HepG2 (cell line): Measurements from ENCODE around the gene FITM2. TPM values are rescaled to one million over a fixed set of nuclear protein-coding genes. Genes with fewer than 3 reads are reported as not detected.
A peak's percentile ranks its signal among the peaks of the same experiment; 100 is the strongest.

ENCODE experiments used
- DNMT1 ChIP-seq: sonication (generic); formaldehyde crosslinking; IDR thresholded peaks from 2 replicates; pipeline ENCODE4 v1.5.1; 2020; ENCODE audit warnings: mild to moderate bottlenecking, missing genetic modification reagents
- GLMP ChIP-seq: sonication (generic); formaldehyde crosslinking; IDR thresholded peaks from 2 replicates; pipeline ENCODE4 v1.9.0; 2021; ENCODE audit warnings: missing genetic modification reagents, mild to moderate bottlenecking, borderline replicate concordance
- GPN1 ChIP-seq: sonication (generic); formaldehyde crosslinking; IDR thresholded peaks from 2 replicates; pipeline ENCODE4 v1.5.1; 2020; ENCODE audit warnings: missing genetic modification reagents, borderline replicate concordance
- GTF3A ChIP-seq: sonication (generic); formaldehyde crosslinking; conservative IDR thresholded peaks from 2 replicates; pipeline ENCODE4 v1.4.0; 2020; ENCODE audit warnings: mild to moderate bottlenecking, missing genetic modification reagents
- HNRNPLL ChIP-seq: fragments of 200-400 bp; formaldehyde crosslinking; IDR thresholded peaks from 2 replicates; pipeline ENCODE4 v1.6.1; 2017; ENCODE audit warnings: mild to moderate bottlenecking, low read depth, low read length; ENCODE audit not compliant: poor library complexity, severe bottlenecking
- ISX ChIP-seq: sonication (generic); formaldehyde crosslinking; conservative IDR thresholded peaks from 2 replicates; pipeline ENCODE4 v1.5.0; 2020; ENCODE audit warnings: missing genetic modification reagents
- MXI1 ChIP-seq: IDR thresholded peaks from 3 replicates; pipeline ENCODE4 v1.6.1; 2012; ENCODE audit warnings: low read depth, low read length, inconsistent platforms, borderline replicate concordance
- NFE2L2 ChIP-seq: fragments of 150-350 bp; IDR thresholded peaks from 2 replicates; pipeline ENCODE4 v1.6.1; 2014; ENCODE audit warnings: low read length
- SRSF9 ChIP-seq: fragments of 200-400 bp; formaldehyde crosslinking; IDR thresholded peaks from 2 replicates; pipeline ENCODE4 v1.6.1; 2018; ENCODE audit warnings: borderline replicate concordance, mild to moderate bottlenecking, low read depth, low read length; ENCODE audit not compliant: insufficient read depth, poor library complexity, severe bottlenecking
- THAP7 ChIP-seq: sonication (generic); formaldehyde crosslinking; IDR thresholded peaks from 2 replicates; pipeline ENCODE4 v1.8.1; 2023; ENCODE audit warnings: mild to moderate bottlenecking, missing genetic modification reagents
- THAP8 ChIP-seq: sonication (generic); formaldehyde crosslinking; IDR thresholded peaks from 2 replicates; pipeline ENCODE4 v1.5.1; 2020; ENCODE audit warnings: missing genetic modification reagents, mild to moderate bottlenecking, borderline replicate concordance
- ZBTB42 ChIP-seq: sonication (generic); formaldehyde crosslinking; IDR thresholded peaks from 2 replicates; pipeline ENCODE4 v1.5.0; 2020; ENCODE audit warnings: mild to moderate bottlenecking, missing genetic modification reagents
- ZFP90 ChIP-seq: sonication (generic); formaldehyde crosslinking; IDR thresholded peaks from 2 replicates; pipeline ENCODE4 v1.8.0; 2022; ENCODE audit warnings: missing genetic modification reagents, mild to moderate bottlenecking, inconsistent platforms, borderline replicate concordance
- ZMAT5 ChIP-seq: sonication (generic); formaldehyde crosslinking; IDR thresholded peaks from 2 replicates; pipeline ENCODE4 v1.5.0; 2020; ENCODE audit warnings: mild to moderate bottlenecking, low read depth, missing genetic modification reagents, borderline replicate concordance
- ZNF18 ChIP-seq: sonication (generic); formaldehyde crosslinking; IDR thresholded peaks from 2 replicates; pipeline ENCODE4 v1.8.0; 2022; ENCODE audit warnings: mild to moderate bottlenecking, missing genetic modification reagents; ENCODE audit not compliant: insufficient replicate concordance
- ZNF224 ChIP-seq: sonication (generic); formaldehyde crosslinking; IDR thresholded peaks from 2 replicates; pipeline ENCODE4 v1.5.0; 2020; ENCODE audit warnings: mild to moderate bottlenecking, missing genetic modification reagents
- ZNF232 ChIP-seq: sonication (generic); formaldehyde crosslinking; IDR thresholded peaks from 2 replicates; pipeline ENCODE4 v1.4.0; 2020; ENCODE audit warnings: missing genetic modification reagents, borderline replicate concordance
- ZNF234 ChIP-seq: sonication (generic); formaldehyde crosslinking; conservative IDR thresholded peaks from 2 replicates; pipeline ENCODE4 v1.5.1; 2020; ENCODE audit warnings: mild to moderate bottlenecking, missing genetic modification reagents
- ZNF337 ChIP-seq: sonication (generic); formaldehyde crosslinking; IDR thresholded peaks from 2 replicates; pipeline ENCODE4 v1.5.1; 2020; ENCODE audit warnings: missing genetic modification reagents, low read depth, mild to moderate bottlenecking, borderline replicate concordance
- ZNF569 ChIP-seq: sonication (generic); formaldehyde crosslinking; IDR thresholded peaks from 2 replicates; pipeline ENCODE4 v1.5.0; 2020; ENCODE audit warnings: mild to moderate bottlenecking, missing genetic modification reagents, moderate library complexity, borderline replicate concordance
- ZNF709 ChIP-seq: sonication (generic); formaldehyde crosslinking; IDR thresholded peaks from 2 replicates; pipeline ENCODE4 v1.5.0; 2020; ENCODE audit warnings: mild to moderate bottlenecking, missing genetic modification reagents
- ZNF816 ChIP-seq: sonication (generic); formaldehyde crosslinking; IDR thresholded peaks from 2 replicates; pipeline ENCODE4 v1.8.0; 2022; ENCODE audit warnings: missing genetic modification reagents, mild to moderate bottlenecking, borderline replicate concordance
- ZUFSP ChIP-seq: sonication (generic); formaldehyde crosslinking; IDR thresholded peaks from 2 replicates; pipeline ENCODE4 v1.9.0; 2021; ENCODE audit warnings: missing genetic modification reagents, mild to moderate bottlenecking, borderline replicate concordance
- polyA plus RNA-seq, 8 experiments: library from polyadenylated mRNA; depleted of rRNA in 3 of 8; stranded (reverse) in 7 of 8; unstranded in 1 of 8; fragments of >200 nt; fragmentation: Illumina TruSeq in 4 of 8; extraction: Trizol in 4 of 8; gene quantifications; 2 replicates each; pipeline versions ENCODE4 v1.2.1 to v1.2.3, GENCODE V29; 2011 to 2016; ENCODE audit warnings: low read depth in 4 of 8, missing spikeins in 1 of 8, mixed read lengths in 1 of 8; ENCODE audit not compliant: insufficient read depth in 1 of 8
- total RNA-seq, 5 experiments: library from RNA; depleted of rRNA; stranded (reverse); fragments of >200 nt; fragmentation: Illumina TruSeq; extraction: Trizol; gene quantifications; 2 replicates each; pipeline ENCODE4 v1.2.3, GENCODE V29; 2016; ENCODE audit warnings: low read depth in 1 of 5

Gene FITM2
- total and polyA plus RNA-seq, 2 of the 13 experiments (the other 11 are each of a cell fraction or from before 2014, with no cell fraction given) = 9.6 to 24.5 TPM

- TF ChIP-seq GLMP (CRISPR knock-in tag) = no peak
- no peak for TF ChIP-seq MXI1
- TF ChIP-seq ZNF18 = no peak
- no peak for TF ChIP-seq ZNF234 (CRISPR knock-in tag)
- TF ChIP-seq ZBTB42 (CRISPR knock-in tag) = no peak
- TF ChIP-seq THAP8 (CRISPR knock-in tag) = no peak
- no peak for TF ChIP-seq ZNF816 (CRISPR knock-in tag)
- no peak for TF ChIP-seq ZNF569 (CRISPR knock-in tag)
- TF ChIP-seq HNRNPLL = no peak
- no peak for TF ChIP-seq ZNF224 (CRISPR knock-in tag)
- no peak for TF ChIP-seq ZNF232 (CRISPR knock-in tag)
- TF ChIP-seq ZNF709 (CRISPR knock-in tag) = 0 out of 2 replicates have a peak, but pooled peaks have one; percentile 58
- no peak for TF ChIP-seq ISX
- no peak for TF ChIP-seq ZUFSP (CRISPR knock-in tag)
- no peak for TF ChIP-seq GTF3A
- TF ChIP-seq THAP7 = no peak
- no peak for TF ChIP-seq ZFP90 (CRISPR knock-in tag)
- TF ChIP-seq SRSF9 = no peak
- no peak for TF ChIP-seq NFE2L2
- no peak for TF ChIP-seq DNMT1 (CRISPR knock-in tag)
- no peak for TF ChIP-seq ZNF337
- TF ChIP-seq ZMAT5 (CRISPR knock-in tag) = no peak
- TF ChIP-seq GPN1 = no peak
These were observed 36.5 kb downstream of the FITM2 start (continued) for GRCh38 chr20:44274303-44275017.
